Activated naive CD4-positive, alpha-beta T cell treated with anti-CD3 and anti-CD28 coated beads, Interleukin-2, amount 50 U/mL, for 72 hours (primary cell): ENCODE measurements around the gene ABCA3. TPM values are rescaled to one million over a fixed set of nuclear protein-coding genes. Genes with fewer than 3 reads are reported as not detected.

Experiments
- ATAC-seq, 2 donors: fragments of 150-1000 bp; cut with Tn5 transposase; 2 replicates each; pipeline ENCODE4 v1.10.0; 2021; ENCODE audit warnings: mild to moderate bottlenecking in 2 of 2, moderate library complexity in 2 of 2
- DNase-seq, 2 donors: peaks; one replicate each; pipeline ENCODE4 v3.0.0; 2021 to 2022; ENCODE audit warnings: low spot score in 2 of 2
- H3K27ac Mint-ChIP-seq, 2 donors: one replicate each; pipeline ENCODE4 v1.8.0; 2022; ENCODE audit warnings: mild to moderate bottlenecking in 2 of 2, mixed read lengths in 2 of 2
- H3K36me3 Mint-ChIP-seq, 2 donors: one replicate each; pipeline ENCODE4 v1.8.0; 2022; ENCODE audit warnings: mixed read lengths in 2 of 2
- H3K9me3 Mint-ChIP-seq, 2 donors: one replicate each; pipeline ENCODE4 v1.8.0; 2022; ENCODE audit warnings: mixed read lengths in 2 of 2
- total RNA-seq, 2 donors: library from RNA; stranded (reverse); gene quantifications; one replicate each; pipeline ENCODE4 v1.2.3, GENCODE V29; 2022

ABCA3 gene
- total RNA-seq, 2 donors from 2014 or later = 1.6 to 9.1 TPM

DNA sequence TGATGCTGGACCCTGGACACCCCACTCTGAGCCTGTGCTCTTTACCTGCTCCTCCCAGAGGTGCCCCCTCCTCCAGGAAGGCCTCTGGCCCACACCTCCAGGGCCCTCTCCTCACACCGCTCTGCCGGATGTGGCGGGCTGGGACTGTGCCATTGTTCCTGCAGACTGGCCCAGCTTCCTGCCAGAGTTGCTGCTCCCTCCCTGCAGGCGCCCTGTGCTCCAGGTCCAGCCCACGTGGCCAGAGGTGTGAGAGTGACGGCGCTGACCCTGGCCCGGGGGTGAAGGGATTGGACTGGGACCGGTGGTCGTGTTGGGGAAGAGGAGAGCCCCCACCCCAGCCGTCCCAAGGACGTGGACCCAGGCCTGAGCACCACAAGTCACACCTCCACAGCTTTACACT, 111.4 kb downstream of the ABCA3 start:
- ATAC-seq (no peak), DNase-seq (no peak)
- Mint-ChIP-seq H3K27ac (peak overlapping the region in 1 of 2 donors; percentile 36), H3K9me3 (no peaks in the 10 kb centered on the region), H3K36me3 (peaks cover 0 to 7% of the 10 kb centered on the region in 2 donors)

GRCh38 chr16:2228161-2228824, 112.2 kb downstream of the ABCA3 start:
- Mint-ChIP-seq H3K27ac (no peak overlapping the region), H3K9me3 (no peaks in the 10 kb centered on the region), H3K36me3 (peaks cover 0 to 7% of the 10 kb centered on the region in 2 donors)
- DNase-seq (no peak), ATAC-seq (no peak)

GRCh38 chr16:2226918-2227317, 113.6 kb downstream of the ABCA3 start:
- ATAC-seq = no peak
- DNase-seq = no peak
- Mint-ChIP-seq H3K36me3 (peaks cover 0 to 7% of the 10 kb centered on the region in 2 donors), H3K27ac (peak overlapping the region in 1 of 2 donors; percentile 8), H3K9me3 (no peaks in the 10 kb centered on the region)

DNA sequence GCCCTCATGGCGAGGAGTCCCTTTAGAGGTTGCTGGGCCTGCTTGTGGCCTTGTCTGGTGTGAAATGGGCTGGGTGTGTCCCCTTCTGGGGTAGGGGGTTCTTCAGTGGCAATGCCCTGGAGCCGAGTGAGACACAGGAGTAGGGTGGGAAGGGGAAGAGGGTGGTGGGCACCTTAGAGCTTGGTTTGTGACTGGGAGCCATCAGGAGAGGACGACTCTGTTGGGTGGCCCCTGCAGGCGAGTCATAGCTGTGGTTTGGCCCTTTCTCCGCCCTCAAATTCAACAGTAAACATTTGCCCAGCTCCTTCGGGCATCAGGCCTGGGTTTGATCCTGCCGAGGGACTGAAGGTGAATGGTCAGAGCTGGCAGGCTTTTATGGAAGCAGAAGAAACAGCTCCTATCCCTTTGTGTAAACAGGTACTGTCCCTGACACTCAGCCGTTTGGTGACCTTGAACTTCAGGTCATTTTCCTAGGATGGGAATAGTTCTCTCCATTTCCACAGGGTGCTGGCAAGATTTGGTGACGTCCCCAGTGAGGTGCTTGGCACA, 114.2 kb downstream of the ABCA3 start:
- ATAC-seq (no peak), DNase-seq (no peak)
- H3K27ac Mint-ChIP-seq = no peak overlapping the region
- H3K36me3 Mint-ChIP-seq = peaks cover 0 to 7% of the 10 kb centered on the region in 2 donors
- no peaks in the 10 kb centered on the region for H3K9me3 Mint-ChIP-seq

Other genes with a start within 250 kb of the ABCA3 start
- 10 to 100 TPM; 77.0 to 87.6 TPM for gene PKD1, start 204.8 kb downstream of the ABCA3 start, total RNA-seq
- gene RAB26, start 192.1 kb downstream of the ABCA3 start, total RNA-seq = under 1 TPM in 1 of 2 donors, not detected in 1; 0.80 TPM
- 10 to 100 TPM; 67.7 to 92.0 TPM for gene TRAF7, start 184.9 kb downstream of the ABCA3 start, total RNA-seq
- 10 to 100 TPM in 1 of 2 donors, under 1 TPM in 1; 0.77 to 11.3 TPM for gene CASKIN1, start 144.1 kb downstream of the ABCA3 start, total RNA-seq
- 10 to 100 TPM; 49.5 to 52.2 TPM for gene MLST8, start 135.3 kb downstream of the ABCA3 start, total RNA-seq
- 10 to 100 TPM in 1 of 2 donors, 1 to 10 TPM in 1; 6.3 to 10.3 TPM for gene BRICD5, start 129.9 kb downstream of the ABCA3 start, total RNA-seq
- gene PGP, start 125.9 kb downstream of the ABCA3 start, total RNA-seq = 10 to 100 TPM; 15.1 to 20.9 TPM
- gene E4F1, start 117.1 kb downstream of the ABCA3 start, total RNA-seq = 10 to 100 TPM; 19.0 to 22.5 TPM
- gene DNASE1L2, start 104.3 kb downstream of the ABCA3 start, total RNA-seq = 1 to 10 TPM; 1.3 to 1.5 TPM
- 10 to 100 TPM; 53.8 to 57.6 TPM for gene ECI1, start 89.1 kb downstream of the ABCA3 start, total RNA-seq
- 100 to 1,000 TPM; 289 to 296 TPM for gene RNPS1, start 72.6 kb downstream of the ABCA3 start, total RNA-seq
- 100 to 1,000 TPM in 1 of 2 donors, 10 to 100 TPM in 1; 64.8 to 111 TPM for gene CCNF, start 88.7 kb upstream of the ABCA3 start, total RNA-seq
- 10 to 100 TPM; 20.9 to 32.3 TPM for gene TEDC2, start 119.4 kb upstream of the ABCA3 start, total RNA-seq
- not detected for gene NTN3, start 130.6 kb upstream of the ABCA3 start, total RNA-seq
- 10 to 100 TPM in 1 of 2 donors, 1 to 10 TPM in 1; 7.8 to 10.6 TPM for gene TBC1D24, start 134.4 kb upstream of the ABCA3 start, total RNA-seq
- 100 to 1,000 TPM in 1 of 2 donors, 10 to 100 TPM in 1; 94.4 to 127 TPM for gene ATP6V0C, start 173.2 kb upstream of the ABCA3 start, total RNA-seq
- 10 to 100 TPM; 37.0 to 37.2 TPM for gene AMDHD2, start 179.6 kb upstream of the ABCA3 start, total RNA-seq
- gene CEMP1, start 190.7 kb upstream of the ABCA3 start, total RNA-seq = under 1 TPM in 1 of 2 donors, not detected in 1; 0.50 TPM
- gene PDPK1, start 197.3 kb upstream of the ABCA3 start, total RNA-seq = 10 to 100 TPM; 36.5 to 57.6 TPM